Adrenal gland (tissue), 5 donors: ENCODE results near the gene SCARF1.

Experiments
- POLR2A ChIP-seq, 2 donors: fragments of 450-650 bp; IDR thresholded peaks; one replicate each; pipeline ENCODE4 v1.6.1; 2017; ENCODE audit warnings: antibody characterized with exemption in 2 of 2, mild to moderate bottlenecking in 2 of 2, moderate library complexity in 1 of 2
- TF ChIP-seq, protein P1 (sequence below), 6 experiments: fragments of 450-650 bp in 4 of 6; fragments of 200-600 bp in 2 of 6; sonication (generic) in 1 of 6; IDR thresholded peaks; 1 replicate in 5 of 6; 2 replicates in 1 of 6; pipeline versions ENCODE4 v1.5.1 to v1.8.0; 2016 to 2021; ENCODE audit warnings: antibody characterized with exemption in 6 of 6, mild to moderate bottlenecking in 2 of 6, moderate library complexity in 1 of 6
- donor health status: DM: no; HTN: no; CAD: no.

DNA sequence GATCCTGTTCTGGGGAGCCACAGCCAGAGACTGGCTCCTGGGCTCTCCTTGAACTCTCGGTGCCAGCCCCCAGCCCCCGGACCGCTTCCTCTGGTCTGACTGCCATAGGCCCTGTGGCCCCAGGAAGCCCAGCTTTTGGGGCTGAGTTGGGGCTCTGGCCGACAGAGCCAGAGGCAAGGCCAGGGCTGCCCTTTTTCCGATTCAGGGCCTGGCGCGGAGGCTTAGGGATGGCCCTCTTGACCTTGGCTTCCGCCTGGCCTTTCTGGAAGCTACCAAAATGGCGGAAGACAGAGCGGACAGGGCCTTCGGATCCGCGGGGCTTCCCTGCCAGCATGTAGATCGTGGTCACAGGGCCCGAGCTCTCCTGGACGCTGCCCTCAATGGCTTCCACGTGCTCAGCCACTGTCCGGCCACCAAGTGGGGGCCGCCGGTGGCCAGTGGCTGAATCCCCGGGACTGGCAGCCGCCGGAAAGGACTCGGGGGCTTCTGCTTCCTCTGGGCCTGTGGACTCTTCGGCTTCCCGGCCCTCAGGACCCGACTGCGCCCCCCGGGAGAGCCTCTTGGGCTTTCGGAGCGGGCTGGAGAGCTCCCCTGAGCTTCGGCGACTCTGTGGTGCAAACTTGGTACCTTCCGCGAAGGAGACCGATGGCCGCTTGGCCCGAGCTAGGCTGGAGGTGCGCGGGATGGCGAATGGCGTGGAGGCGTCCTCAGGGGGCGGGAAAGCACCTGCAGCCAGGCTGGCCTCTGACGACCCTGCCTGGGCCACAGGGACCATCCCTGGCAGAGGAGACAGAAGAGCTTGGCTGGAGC, 10.5 kb downstream of the SCARF1 start:
- no peak for TF ChIP-seq POLR2A (IDR thresholded peaks at IDR 0.05)
- TF ChIP-seq, protein P1, sequence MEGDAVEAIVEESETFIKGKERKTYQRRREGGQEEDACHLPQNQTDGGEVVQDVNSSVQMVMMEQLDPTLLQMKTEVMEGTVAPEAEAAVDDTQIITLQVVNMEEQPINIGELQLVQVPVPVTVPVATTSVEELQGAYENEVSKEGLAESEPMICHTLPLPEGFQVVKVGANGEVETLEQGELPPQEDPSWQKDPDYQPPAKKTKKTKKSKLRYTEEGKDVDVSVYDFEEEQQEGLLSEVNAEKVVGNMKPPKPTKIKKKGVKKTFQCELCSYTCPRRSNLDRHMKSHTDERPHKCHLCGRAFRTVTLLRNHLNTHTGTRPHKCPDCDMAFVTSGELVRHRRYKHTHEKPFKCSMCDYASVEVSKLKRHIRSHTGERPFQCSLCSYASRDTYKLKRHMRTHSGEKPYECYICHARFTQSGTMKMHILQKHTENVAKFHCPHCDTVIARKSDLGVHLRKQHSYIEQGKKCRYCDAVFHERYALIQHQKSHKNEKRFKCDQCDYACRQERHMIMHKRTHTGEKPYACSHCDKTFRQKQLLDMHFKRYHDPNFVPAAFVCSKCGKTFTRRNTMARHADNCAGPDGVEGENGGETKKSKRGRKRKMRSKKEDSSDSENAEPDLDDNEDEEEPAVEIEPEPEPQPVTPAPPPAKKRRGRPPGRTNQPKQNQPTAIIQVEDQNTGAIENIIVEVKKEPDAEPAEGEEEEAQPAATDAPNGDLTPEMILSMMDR (IDR thresholded peaks at IDR 0.05): no peak
